ENCODE data around the gene PLBD2.
A peak's percentile ranks its signal among the peaks of the same experiment; 100 is the strongest.

PLBD2 gene

DNA sequence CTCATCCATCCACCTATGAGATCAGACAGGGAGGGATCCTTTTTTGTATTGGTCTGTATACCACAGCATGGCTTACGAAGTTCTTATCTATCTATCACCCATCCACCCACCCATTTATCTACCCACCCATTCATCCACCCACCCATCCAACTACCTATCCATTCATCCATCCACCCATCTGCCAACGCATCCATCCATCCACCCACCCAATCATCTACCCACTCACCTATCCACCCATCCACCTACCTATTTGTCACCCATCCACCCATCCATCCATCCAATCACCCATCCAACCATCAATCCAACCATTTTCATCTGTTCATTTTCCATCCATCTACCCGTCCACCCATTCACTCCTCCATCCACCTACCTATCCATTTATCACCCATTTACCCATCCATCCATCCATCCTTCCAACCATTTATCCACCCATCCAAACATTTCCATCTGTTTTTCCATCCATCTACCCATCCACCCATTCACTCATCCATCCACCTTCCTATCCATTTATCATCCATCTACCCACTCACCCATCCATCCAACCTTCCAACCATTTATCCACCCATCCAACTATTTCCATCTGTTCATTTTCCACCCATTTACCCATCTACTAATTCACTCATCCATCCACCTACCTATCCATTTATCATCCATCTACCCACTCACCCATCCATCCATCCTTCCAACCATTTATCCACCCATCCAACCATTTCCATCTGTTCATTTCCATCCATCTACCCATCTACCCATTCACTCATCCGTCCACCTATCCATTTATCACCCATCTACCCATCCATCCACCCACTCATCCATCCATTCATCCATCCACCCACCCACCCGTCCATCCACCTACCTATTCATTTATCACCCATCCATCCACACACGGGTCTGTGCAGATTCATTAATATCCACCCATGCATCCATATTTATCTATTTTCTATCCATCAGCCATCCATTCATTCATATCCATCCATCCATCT lies 32.0 kb downstream of the PLBD2 start:
- no peak overlapping the region for H3K27ac ChIP-seq
- no peak overlapping the region for H3K4me3 ChIP-seq

GRCh38 chr12:113391145-113391544 lies 32.8 kb downstream of the PLBD2 start:
- H3K27ac ChIP-seq: no peak overlapping the region

DNA sequence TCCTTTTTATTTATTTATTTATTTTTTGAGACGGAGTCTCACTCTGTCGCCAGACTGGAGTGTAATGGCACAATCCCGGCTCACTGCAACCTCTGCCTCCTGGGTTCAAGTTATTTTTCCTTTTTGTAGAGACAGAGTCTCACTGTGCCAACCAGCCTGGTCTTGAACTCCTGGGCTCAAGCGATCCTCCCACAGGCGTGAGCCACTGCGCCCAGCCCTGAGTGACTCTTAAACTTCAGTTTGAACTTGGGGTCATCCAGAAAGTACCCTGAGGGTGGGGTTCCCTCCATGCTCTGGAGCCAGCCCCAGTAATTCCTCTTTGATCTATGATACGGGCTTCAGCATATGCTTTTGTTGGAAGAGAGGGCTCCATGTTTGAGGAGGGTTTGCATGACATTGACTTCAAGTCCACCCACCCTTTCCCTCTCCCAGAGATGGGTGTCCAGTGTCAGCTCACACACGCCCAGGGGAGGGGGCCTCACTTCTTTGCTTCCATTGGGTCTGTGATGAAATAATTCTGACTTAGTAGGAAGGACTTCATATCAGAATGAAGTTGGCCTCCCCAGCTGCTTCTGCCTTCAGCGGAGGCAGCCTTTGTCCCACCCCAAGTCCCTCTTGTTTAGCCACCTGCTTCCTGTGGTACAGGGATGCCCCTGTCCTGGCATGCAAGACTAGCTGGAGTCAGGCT lies 33.4 kb downstream of the PLBD2 start:
- Histone ChIP-seq H3K27ac (no peak overlapping the region), H3K4me3 (no peak overlapping the region)

More at GRCh38 chr12:113391145-113391544, 32.8 kb downstream of the PLBD2 start:
- no peak overlapping the region for H3K4me3 ChIP-seq

DNA sequence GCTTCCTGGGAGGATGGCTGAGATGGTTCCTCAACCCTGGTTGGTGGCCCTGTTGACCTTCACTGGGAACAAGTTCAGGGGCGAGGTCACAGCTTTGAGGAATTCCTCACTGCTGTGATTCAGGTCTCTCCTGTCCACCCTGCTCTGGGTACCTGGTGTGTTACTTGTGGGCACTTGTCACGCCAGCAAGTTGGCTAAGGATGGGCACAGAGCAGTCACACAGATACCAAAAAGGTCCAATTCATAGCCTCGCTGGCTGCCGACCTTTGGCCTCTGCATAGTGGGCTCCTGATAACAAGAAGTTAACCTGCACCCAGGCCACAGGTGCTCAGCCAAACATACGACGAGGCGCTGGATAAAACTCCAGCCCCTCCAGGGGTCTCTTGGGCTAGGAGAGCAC lies 34.1 kb downstream of the PLBD2 start:
- Histone ChIP-seq H3K27ac (no peak overlapping the region), H3K4me3 (no peak overlapping the region)

- H3K4me3 ChIP-seq: no peak overlapping the region
- H3K27ac ChIP-seq: no peak overlapping the region
Observed at GRCh38 chr12:113392988-113393579, 34.7 kb downstream of the PLBD2 start.

DNA sequence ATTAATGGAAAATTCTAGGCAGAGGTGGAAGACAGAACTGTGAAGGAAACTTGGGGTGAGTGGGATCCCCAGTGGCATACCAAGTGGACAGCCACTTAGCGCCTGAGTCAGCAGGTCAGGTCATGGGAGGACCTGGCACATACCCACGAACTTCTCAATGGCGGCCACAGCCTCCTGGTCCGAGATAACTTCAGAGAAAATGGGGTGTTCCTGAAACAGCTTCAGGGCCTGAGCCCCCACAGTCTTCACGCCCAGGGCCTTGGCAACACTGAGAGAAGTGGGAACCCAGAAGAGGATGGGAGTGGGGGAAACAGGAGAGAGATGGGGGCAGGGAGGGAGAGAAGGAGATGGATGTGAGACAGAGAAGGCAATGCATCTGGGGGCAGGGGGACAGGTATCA lies 35.4 kb downstream of the PLBD2 start:
- H3K4me3 ChIP-seq: no peak overlapping the region
- no peak overlapping the region for H3K27ac ChIP-seq

DNA sequence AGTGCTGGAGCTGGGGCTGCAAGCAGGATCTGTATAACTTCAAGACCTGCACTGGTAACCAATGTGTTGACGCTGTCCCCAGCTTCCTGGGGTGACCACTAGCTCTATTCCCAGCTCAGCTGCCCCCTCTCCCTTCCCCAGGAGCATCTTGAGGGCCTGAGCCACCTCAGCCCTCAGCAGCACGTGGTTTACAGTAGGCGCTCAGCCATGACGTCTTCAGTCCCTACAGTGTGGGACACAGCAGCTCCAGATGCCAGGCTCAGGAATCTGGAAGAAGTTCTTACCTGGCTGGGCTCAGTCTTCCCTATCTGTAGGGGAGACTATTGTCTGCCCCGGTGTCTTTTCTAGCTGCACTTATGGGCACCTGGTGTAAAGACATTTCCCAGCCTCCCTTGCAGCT lies 36.7 kb downstream of the PLBD2 start:
- Histone ChIP-seq H3K4me3 (no peak overlapping the region), H3K27ac (no peak overlapping the region)

GRCh38 chr12:113396200-113396599 lies 37.8 kb downstream of the PLBD2 start:
- Histone ChIP-seq H3K27ac (no peak overlapping the region), H3K4me3 (no peak overlapping the region)

DNA sequence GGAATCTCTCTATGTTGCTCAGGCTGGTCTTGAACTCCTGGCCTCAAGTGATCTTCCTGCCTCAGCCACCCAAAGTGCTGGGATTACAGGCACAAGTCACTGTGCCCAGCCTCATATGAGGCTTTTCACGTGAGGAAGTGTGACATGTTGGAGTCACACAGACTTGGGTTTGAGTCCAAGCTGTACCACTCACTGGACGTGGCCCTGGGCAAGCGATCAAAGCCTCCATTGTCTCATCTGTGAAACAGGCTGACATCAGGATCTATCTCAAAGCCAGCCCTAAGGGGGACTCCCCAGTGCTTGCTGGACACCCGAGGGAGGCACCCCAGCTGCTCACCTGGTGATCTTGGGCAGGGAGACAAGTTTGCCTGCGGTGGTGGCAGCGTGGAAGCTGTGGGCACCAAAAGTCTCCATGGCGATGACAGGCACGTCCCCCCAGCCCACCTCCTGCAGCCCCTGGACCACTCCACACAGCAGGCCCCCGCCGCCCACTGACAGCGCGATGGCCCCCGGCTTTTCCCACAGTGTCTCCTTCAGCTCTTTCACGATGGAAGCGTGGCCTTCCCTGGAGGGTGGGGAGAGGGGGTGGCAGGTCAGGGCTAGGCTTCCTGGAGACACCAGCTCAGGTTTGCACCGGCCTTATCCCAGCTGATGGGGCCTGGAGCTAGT lies 38.6 kb downstream of the PLBD2 start:
- Histone ChIP-seq H3K27ac (no peak overlapping the region), H3K4me3 (no peak overlapping the region)

DNA sequence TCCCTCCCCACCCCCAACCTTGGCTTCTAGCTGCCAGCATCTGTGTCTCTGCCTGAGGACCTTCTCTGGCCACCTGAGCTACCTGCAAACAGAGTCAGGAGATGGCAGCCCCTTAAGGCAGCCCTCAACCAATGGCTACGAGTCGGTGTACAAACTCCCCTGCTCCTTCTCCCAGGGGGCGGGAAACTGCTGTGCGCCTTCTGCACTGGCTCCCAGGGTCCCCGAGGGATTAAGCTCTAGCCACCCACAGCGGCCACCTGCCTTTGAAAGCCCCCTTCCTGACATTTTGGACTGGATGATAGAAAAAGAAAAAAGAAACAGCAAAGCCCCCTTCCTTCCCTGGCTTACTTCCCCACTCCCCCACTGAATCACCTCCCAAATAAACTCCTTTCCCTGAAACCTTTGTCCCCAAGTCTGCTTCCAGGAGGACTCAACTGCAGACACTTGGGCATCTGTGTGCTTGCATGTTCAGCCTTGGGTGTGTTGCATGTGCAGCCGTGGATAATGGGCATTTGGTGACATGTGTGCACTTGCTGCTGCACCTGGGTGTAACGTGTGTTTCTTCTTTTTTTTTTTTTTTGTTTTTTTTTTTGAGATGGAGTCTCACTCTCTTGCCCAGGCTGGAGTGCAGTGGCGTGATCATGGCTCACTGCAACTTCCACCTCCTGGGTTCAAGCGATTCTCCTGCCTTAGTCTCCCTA lies 39.3 kb downstream of the PLBD2 start:
- Histone ChIP-seq H3K4me3 (no peak overlapping the region), H3K27ac (no peak overlapping the region)

DNA sequence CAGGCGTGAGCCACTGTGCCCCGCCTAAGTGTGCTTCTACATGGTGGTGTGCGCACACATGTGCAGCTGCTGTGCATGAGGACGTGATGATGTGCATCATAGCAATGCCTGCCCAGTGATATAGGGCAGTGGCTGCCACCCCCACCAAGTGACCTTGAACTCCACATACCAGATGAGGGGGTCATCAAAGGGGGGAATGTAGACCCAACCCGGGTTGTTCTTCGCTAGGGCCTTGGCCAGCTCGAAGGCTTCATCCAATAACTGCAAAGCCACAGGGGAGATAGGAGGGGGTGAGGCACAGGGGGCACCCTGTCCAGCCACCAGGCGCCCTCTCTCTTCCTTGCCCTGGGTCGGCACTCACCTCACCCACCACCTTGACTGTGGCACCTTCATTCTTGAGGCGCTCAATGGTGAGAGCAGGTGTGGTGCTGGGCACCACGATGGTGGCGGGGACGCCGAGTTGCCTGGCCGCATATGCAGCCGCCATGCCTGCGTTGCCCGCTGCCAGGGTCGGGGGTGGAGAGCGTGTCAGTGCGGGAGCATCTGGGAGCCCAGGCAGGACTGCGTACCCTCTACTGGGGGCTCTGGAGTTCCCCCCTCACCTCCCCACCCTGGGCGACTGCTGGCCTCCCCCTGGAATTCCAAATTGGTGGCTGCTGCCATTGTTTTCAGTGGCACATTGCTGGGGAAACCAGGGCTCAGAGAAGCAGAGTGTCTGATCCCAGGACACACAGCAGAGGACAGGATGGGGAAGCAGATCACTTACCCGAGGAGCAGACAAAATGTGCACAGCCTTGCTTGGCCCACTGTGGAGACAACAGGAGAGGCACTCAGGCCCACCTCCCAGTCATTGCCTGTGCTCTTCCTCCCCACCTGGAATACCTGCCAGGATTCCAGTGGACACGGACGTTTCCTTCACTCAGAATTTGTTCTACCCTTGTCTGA lies 40.2 kb downstream of the PLBD2 start:
- Histone ChIP-seq H3K4me3 (no peak overlapping the region), H3K27ac (no peak overlapping the region)

DNA sequence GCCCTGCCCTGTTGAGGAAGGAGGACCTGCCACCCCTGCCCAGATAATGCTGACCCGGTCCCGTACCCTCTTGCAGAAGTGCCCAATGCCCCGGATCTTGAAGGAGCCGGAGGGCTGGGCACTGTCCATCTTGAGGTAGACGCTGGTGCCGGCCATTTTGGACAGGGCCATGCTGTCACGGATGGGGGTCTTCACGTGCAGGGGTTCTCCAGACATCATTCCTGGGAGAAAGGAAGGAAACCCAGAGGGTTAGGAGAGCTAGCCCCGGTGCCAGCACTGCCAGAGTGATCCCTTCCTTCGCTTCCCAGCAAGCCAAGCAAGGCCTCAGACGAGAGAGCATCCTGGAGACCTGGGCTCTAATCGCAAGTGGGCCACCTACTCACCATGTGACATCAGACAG lies 41.1 kb downstream of the PLBD2 start:
- Histone ChIP-seq H3K27ac (no peak overlapping the region), H3K4me3 (no peak overlapping the region)

- H3K27ac ChIP-seq: no peak overlapping the region
- H3K4me3 ChIP-seq: no peak overlapping the region
Observed at GRCh38 chr12:113400362-113400761, 42.0 kb downstream of the PLBD2 start.

- Histone ChIP-seq H3K27ac (no peak overlapping the region), H3K4me3 (no peak overlapping the region)
Observed at GRCh38 chr12:113401066-113402000, 42.9 kb downstream of the PLBD2 start.

DNA sequence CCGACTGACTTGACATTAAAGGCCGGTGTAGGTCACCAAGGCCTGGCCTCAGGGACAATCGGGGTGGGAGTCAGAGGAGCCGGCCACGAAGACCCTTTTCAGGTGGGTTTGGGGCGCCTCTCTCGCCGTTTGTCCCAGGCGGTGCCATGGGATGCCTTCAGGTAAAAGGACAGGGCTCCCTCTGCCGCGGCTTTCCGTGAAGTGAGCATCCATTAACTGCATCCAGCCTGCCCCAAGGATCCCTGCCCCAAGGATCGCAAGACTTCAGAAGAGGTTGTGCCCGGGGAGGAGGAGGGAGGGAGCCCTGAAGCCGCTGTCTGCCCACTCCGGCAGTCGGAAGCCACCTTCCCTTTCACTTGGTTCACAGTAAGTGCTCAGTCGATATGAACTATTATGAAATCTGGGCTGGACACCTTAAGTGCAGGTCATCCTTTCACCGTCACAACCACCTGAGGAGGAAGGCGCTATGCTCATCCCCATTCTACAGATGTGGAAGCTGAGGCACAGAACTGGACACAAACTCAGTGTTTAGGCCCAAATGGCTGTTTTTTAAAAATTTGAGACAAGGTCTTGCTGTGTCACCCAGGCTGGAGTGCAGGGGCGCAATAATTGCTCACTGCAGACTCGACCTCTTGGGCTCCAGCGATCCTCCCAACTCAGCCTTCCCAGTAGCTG lies 44.3 kb downstream of the PLBD2 start:
- Histone ChIP-seq H3K27ac (no peak overlapping the region), H3K4me3 (no peak overlapping the region)

DNA sequence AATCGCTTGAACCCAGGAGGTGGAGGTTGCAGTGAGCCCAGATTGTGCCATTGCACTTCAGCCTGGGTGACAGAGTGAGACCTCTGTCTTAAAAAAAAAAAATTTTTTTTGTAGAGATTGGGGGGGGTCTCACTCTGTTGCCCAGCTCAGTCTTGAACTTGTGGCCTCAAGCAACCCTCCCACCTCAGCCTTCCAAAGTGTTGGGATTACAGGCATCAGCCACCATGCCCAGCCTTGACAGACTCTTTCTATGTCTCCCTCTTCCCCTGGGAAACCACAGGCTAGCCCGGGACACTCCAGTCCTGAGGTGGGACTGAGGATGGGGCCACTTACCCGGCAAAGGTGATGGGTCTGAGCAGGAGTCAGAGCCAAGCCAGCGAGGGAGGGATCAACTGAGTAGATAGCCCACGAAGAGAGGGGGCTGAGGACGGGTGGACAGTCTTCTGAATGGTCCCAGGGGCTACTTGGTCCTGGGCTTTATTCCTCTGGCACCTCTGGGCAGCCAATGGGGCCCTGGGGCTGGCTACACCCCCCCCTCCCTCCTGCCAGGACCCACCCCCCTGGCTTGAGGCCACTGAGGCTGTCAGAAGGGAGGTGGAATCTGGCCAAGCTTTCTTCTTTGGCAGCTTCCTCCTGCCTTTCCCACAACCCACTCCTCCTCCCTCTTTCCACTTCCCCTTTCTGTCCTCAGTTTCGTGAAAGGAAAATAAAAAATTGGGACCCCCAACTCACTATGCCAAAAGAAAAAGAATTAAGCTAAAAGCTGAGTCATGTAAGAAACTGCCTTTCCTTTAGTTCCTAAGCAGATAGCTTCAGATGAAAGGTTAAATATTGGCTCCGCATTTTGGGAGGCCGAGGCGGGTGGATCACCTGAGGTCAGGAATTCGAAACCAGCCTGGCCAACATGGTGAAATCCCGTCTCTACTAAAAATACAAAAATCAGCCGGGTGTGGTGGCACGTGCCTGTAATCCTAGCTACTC lies 45.3 kb downstream of the PLBD2 start, which contains the start of gene SDS:
TSS of gene SDS (minus strand) at position 453 of the 981 bp plus-strand sequence. CDS start 4,179 bp downstream, outside the sequence.
- Histone ChIP-seq H3K27ac (peak within 1 kb of the TSS in 4 of 21 experiments; percentile 14 to 54 (median 24)), H3K4me3 (no peak within 1 kb of the TSS)
